Spleen (tissue), 11 donors: ENCODE measurements around the gene MGAT4B. TPM values are rescaled to one million over a fixed set of nuclear protein-coding genes. Genes with fewer than 3 reads are reported as not detected.

Source experiments
- DNase-seq: peaks from one replicate; pipeline ENCODE4 v3.0.0-alpha.2; 2020
- H3K27ac ChIP-seq, 8 donors: fragments of 200-600 bp; sonication (generic) in 7 of 8; 1 replicate in 4 of 8; 2 replicates in 4 of 8; pipeline versions ENCODE4 v1.5.0 to v1.8.0; 2016 to 2021; ENCODE audit warnings: inconsistent platforms in 4 of 8, mild to moderate bottlenecking in 4 of 8, moderate library complexity in 1 of 8
- H3K27me3 ChIP-seq, 7 donors: fragments of 200-600 bp; sonication (generic) in 6 of 7; replicated peaks in 1 of 7; 1 replicate in 4 of 7; 2 replicates in 3 of 7; pipeline versions ENCODE4 v1.5.0 to v1.8.0; 2016 to 2021; ENCODE audit warnings: inconsistent platforms in 3 of 7, mild to moderate bottlenecking in 1 of 7
- H3K36me3 ChIP-seq, 6 donors: fragments of 200-600 bp; sonication (generic) in 5 of 6; 1 replicate in 4 of 6; 2 replicates in 2 of 6; pipeline versions ENCODE4 v1.5.0 to v1.8.0; 2016 to 2021; ENCODE audit warnings: inconsistent platforms in 2 of 6
- H3K4me1 ChIP-seq, 6 donors: fragments of 200-600 bp; sonication (generic) in 5 of 6; 1 replicate in 3 of 6; 2 replicates in 3 of 6; pipeline versions ENCODE4 v1.5.0 to v1.8.0; 2016 to 2021; ENCODE audit warnings: inconsistent platforms in 3 of 6
- H3K4me3 ChIP-seq, 8 donors: fragments of 200-600 bp; sonication (generic) in 7 of 8; 1 replicate in 4 of 8; 2 replicates in 4 of 8; pipeline versions ENCODE4 v1.5.0 to v1.8.0; 2016 to 2021; ENCODE audit warnings: inconsistent platforms in 4 of 8, mild to moderate bottlenecking in 4 of 8, moderate library complexity in 2 of 8
- H3K9me3 ChIP-seq, 8 donors: fragments of 200-600 bp; sonication (generic) in 7 of 8; 1 replicate in 4 of 8; 2 replicates in 4 of 8; pipeline versions ENCODE4 v1.5.0 to v1.8.0; 2016 to 2021; ENCODE audit warnings: inconsistent platforms in 4 of 8
- CTCF ChIP-seq, 11 experiments: fragments of 200-600 bp in 7 of 11; fragments of 450-650 bp in 4 of 11; sonication (generic) in 4 of 11; IDR thresholded peaks in 8 of 11; conservative IDR thresholded peaks in 3 of 11; 1 replicate in 7 of 11; 2 replicates in 4 of 11; pipeline versions ENCODE4 v1.4.0 to v1.8.0; 2016 to 2021; ENCODE audit warnings: antibody characterized with exemption in 11 of 11, inconsistent platforms in 4 of 11, mild to moderate bottlenecking in 1 of 11
- POLR2A ChIP-seq, 3 donors: fragments of 450-650 bp; IDR thresholded peaks; one replicate each; pipeline ENCODE4 v1.5.1; 2017; ENCODE audit warnings: antibody characterized with exemption in 3 of 3, mild to moderate bottlenecking in 1 of 3
- POLR2AphosphoS5 ChIP-seq, 3 donors: sonication (generic); formaldehyde crosslinking; IDR thresholded peaks; one replicate each; pipeline ENCODE4 v1.5.1; 2017; ENCODE audit warnings: antibody characterized with exemption in 3 of 3
- WGBS, 5 donors: extraction: QIAGEN DNeasy Blood & Tissue Kit in 3 of 5; methylation state at CpG; one replicate each; pipeline versions ENCODE4 v1.1.5 to v1.1.7; 2013 to 2018; 5-methylcytosine and 5-hydroxymethylcytosine counted together
- intact Hi-C: fragments of 100-400 bp; cut with DNase I; formaldehyde crosslinking; loops from one replicate; pipeline ENCODE4 v1.15.0; 2023; ENCODE audit warnings: low total_unique reads
- polyA plus RNA-seq, 3 donors: library from polyadenylated mRNA; stranded (reverse); fragments of 200-250 nt; gene quantifications; one replicate each; pipeline ENCODE4 v1.2.1, GENCODE V29; 2013
- total RNA-seq, 7 donors: library from RNA; depleted of rRNA in 3 of 7; stranded (reverse); fragments of >200 nt in 3 of 7; fragmentation: NEBNext Ultra II Directional in 4 of 7; extraction: Animal tissue kit (Norgen Biotek cat#: 25700) in 4 of 7; gene quantifications; one replicate each; pipeline versions ENCODE4 v1.1.0 to v1.2.1, GENCODE V29; 2016 to 2021
- donor health status: healthy with polysubstance abuse.
- donor health status: DM: no; HTN: no; CAD: no; lungs with moderate emphysema.
- donor health status: DM: no; HTN: no; CAD: no.
- donor health status: Bipolar disorder and iron deficiency.
- donor health status: healthy.
- donor health status: DM: no; HTN: no; CAD: no.
- donor health status: DM: yes; HTN: yes; CAD: no.

MGAT4B gene
- total and polyA plus RNA-seq, 10 donors = 34.9 to 117 (median 79.2) TPM

GRCh38 chr5:179772351-179772750 lies 34.3 kb downstream of the MGAT4B start:
- Histone ChIP-seq H3K36me3 (peaks cover 4 to 100% (median 89%) of the 10 kb centered on the region in 6 donors), H3K27ac (peak overlapping the region in 1 of 8 donors; percentile 23), H3K4me3 (no peak overlapping the region), H3K4me1 (peaks cover 0 to 68% (median 18%) of the 10 kb centered on the region in 6 donors), H3K9me3 (no peaks in the 10 kb centered on the region), H3K27me3 (no peaks in the 10 kb centered on the region)
- DNase-seq = peak; percentile 4
- intact Hi-C loops = no loop called here
- WGBS, 5 donors = 60 to 96% (median 79%) methylated on average over 6 of the region's 6 CpGs
- TF ChIP-seq POLR2AphosphoS5 (IDR thresholded peaks at IDR 0.05) (no peak), POLR2A (IDR thresholded peaks at IDR 0.05) (no peak), CTCF (IDR thresholded peaks at IDR 0.05 in 8 of 11, conservative IDR thresholded peaks at IDR 0.05 in 3 of 11) (no peak)

GRCh38 chr5:179771311-179771895 lies 35.3 kb downstream of the MGAT4B start:
- H3K27ac ChIP-seq = peak overlapping the region in 1 of 8 donors; percentile 23
- TF ChIP-seq CTCF (IDR thresholded peaks at IDR 0.05 in 8 of 11, conservative IDR thresholded peaks at IDR 0.05 in 3 of 11) (no peak), POLR2A (IDR thresholded peaks at IDR 0.05) (no peak), POLR2AphosphoS5 (IDR thresholded peaks at IDR 0.05) (no peak)
- no peak overlapping the region for H3K4me3 ChIP-seq
- no peaks in the 10 kb centered on the region for H3K9me3 ChIP-seq
- intact Hi-C loops = no loop called here
- H3K4me1 ChIP-seq = peaks cover 0 to 68% (median 21%) of the 10 kb centered on the region in 6 donors
- peaks cover 2 to 100% (median 90%) of the 10 kb centered on the region in 6 donors for H3K36me3 ChIP-seq
- WGBS, 5 donors = 62 to 84% (median 71%) methylated on average over 4 of the region's 4 CpGs
- no peaks in the 10 kb centered on the region for H3K27me3 ChIP-seq
- DNase-seq = peak; percentile 10

- Histone ChIP-seq H3K9me3 (no peaks in the 10 kb centered on the region), H3K4me3 (no peak overlapping the region), H3K27me3 (no peaks in the 10 kb centered on the region), H3K4me1 (peaks cover 0 to 73% (median 25%) of the 10 kb centered on the region in 6 donors), H3K27ac (no peak overlapping the region), H3K36me3 (peaks cover 2 to 99% (median 87%) of the 10 kb centered on the region in 6 donors)
- no peak for DNase-seq
- WGBS, 5 donors = 79 to 94% (median 87%) methylated on average over 5 of the region's 5 CpGs
- intact Hi-C loops = no loop called here
- TF ChIP-seq POLR2AphosphoS5 (IDR thresholded peaks at IDR 0.05) (no peak), CTCF (IDR thresholded peaks at IDR 0.05 in 8 of 11, conservative IDR thresholded peaks at IDR 0.05 in 3 of 11) (no peak), POLR2A (IDR thresholded peaks at IDR 0.05) (no peak)
These were observed 36.9 kb downstream of the MGAT4B start for GRCh38 chr5:179769796-179770195.

- peaks cover 0 to 78% (median 28%) of the 10 kb centered on the region in 6 donors for H3K4me1 ChIP-seq
- no peak for DNase-seq
- TF ChIP-seq POLR2A (IDR thresholded peaks at IDR 0.05) = no peak
- no peak for TF ChIP-seq POLR2AphosphoS5 (IDR thresholded peaks at IDR 0.05)
- no peak for TF ChIP-seq CTCF (IDR thresholded peaks at IDR 0.05 in 8 of 11, conservative IDR thresholded peaks at IDR 0.05 in 3 of 11)
These were observed 37.4 kb downstream of the MGAT4B start for GRCh38 chr5:179769271-179769670.

More at GRCh38 chr5:179769271-179769670, 37.4 kb downstream of the MGAT4B start:
- Histone ChIP-seq H3K4me3 (no peak overlapping the region), H3K36me3 (peaks cover 2 to 94% (median 82%) of the 10 kb centered on the region in 6 donors), H3K27ac (no peak overlapping the region), H3K9me3 (no peaks in the 10 kb centered on the region), H3K27me3 (no peaks in the 10 kb centered on the region)
- intact Hi-C loops = no loop called here
- 66 to 83% (median 78%) methylated on average over 6 of the region's 6 CpGs for WGBS, 5 donors
